H1 (cell line): Measurements from ENCODE around the gene FAM120B. TPM values are rescaled to one million over a fixed set of nuclear protein-coding genes. Genes with fewer than 3 reads are reported as not detected.

Experiments
- CTCF ChIA-PET: fragments of 300-600 bp; sonication (Branson Sonifier 250); formaldehyde crosslinking; loops from one replicate; lab custom pipeline; 2021; ENCODE audit not compliant: partially characterized antibody; lab: Charles Lee
- POLR2A ChIA-PET: fragments of 300-600 bp; sonication (Branson Sonifier 250); formaldehyde crosslinking; loops from one replicate; lab custom pipeline; 2021; ENCODE audit warnings: inconsistent platforms; ENCODE audit not compliant: partially characterized antibody; lab: Charles Lee
- DNase-seq, 2 experiments: peaks; one replicate each; pipeline versions ENCODE4 v3.0.0 to v3.0.0-alpha.2; 2010 to 2022; ENCODE audit warnings: low spot score in 2 of 2, low read depth in 1 of 2, mixed read lengths in 1 of 2
- FAIRE-seq: peaks from 2 replicates; lab custom pipeline; 2011; peaks lifted over from hg19 to GRCh38; lab: Jason Lieb, UNC
- H2AFZ ChIP-seq: 2 replicates; pipeline ENCODE4 v1.8.1; 2012; ENCODE audit warnings: low read length, inconsistent platforms
- H2AK5ac ChIP-seq: 2 replicates; pipeline ENCODE4 v1.6.1; 2013; ENCODE audit warnings: low read depth, low read length
- H2BK120ac ChIP-seq: replicated peaks from 2 replicates; pipeline ENCODE3; 2013; ENCODE audit warnings: low read depth, low read length, inconsistent platforms
- H2BK12ac ChIP-seq: 2 replicates; pipeline ENCODE4 v1.6.1; 2013; ENCODE audit warnings: low read depth, low read length
- H2BK15ac ChIP-seq: 2 replicates; pipeline ENCODE4 v1.6.1; 2013; ENCODE audit warnings: low read length
- H2BK20ac ChIP-seq: 2 replicates; pipeline ENCODE4 v1.6.1; 2013; ENCODE audit warnings: low read length
- H2BK5ac ChIP-seq: 2 replicates; pipeline ENCODE4 v1.6.1; 2013; ENCODE audit warnings: low read depth, low read length
- H3K14ac ChIP-seq: 2 replicates; pipeline ENCODE4 v1.6.1; 2013; ENCODE audit warnings: inconsistent platforms; ENCODE audit not compliant: insufficient read length
- H3K18ac ChIP-seq: 2 replicates; pipeline ENCODE4 v1.6.1; 2013; ENCODE audit warnings: low read length; ENCODE audit errors: extremely low read depth
- H3K23ac ChIP-seq: 2 replicates; pipeline ENCODE4 v1.6.1; 2013; ENCODE audit warnings: inconsistent platforms; ENCODE audit not compliant: insufficient read length
- H3K23me2 ChIP-seq: 2 replicates; pipeline ENCODE4 v1.6.1; 2013; ENCODE audit warnings: low read depth, low read length
- H3K27ac ChIP-seq: 2 replicates; pipeline ENCODE4 v1.6.1; 2011; ENCODE audit warnings: low read depth, low read length, inconsistent platforms
- H3K27me3 ChIP-seq, 4 experiments: replicated peaks in 1 of 4; 1 replicate in 1 of 4; 2 replicates in 3 of 4; pipeline versions ENCODE4 v1.6.1 to v1.8.1; 2011 to 2013; ENCODE audit warnings: low read length in 3 of 4, mild to moderate bottlenecking in 3 of 4, inconsistent platforms in 2 of 4, mixed read lengths in 2 of 4, moderate library complexity in 1 of 4; ENCODE audit not compliant: control insufficient read depth in 3 of 4, insufficient read depth in 3 of 4; ENCODE audit errors: extremely low read depth in 1 of 4
- H3K36me3 ChIP-seq, 4 experiments: 2 replicates each; pipeline versions ENCODE4 v1.6.1 to v1.8.1; 2011 to 2013; ENCODE audit warnings: mild to moderate bottlenecking in 4 of 4, low read length in 3 of 4, moderate library complexity in 2 of 4, control low read depth in 1 of 4, inconsistent platforms in 1 of 4; ENCODE audit not compliant: insufficient read depth in 4 of 4, control insufficient read depth in 2 of 4
- H3K4ac ChIP-seq: replicated peaks from 2 replicates; pipeline ENCODE3; 2013; ENCODE audit warnings: low read length, low read depth, mixed read lengths, inconsistent platforms; ENCODE audit not compliant: insufficient read length
- H3K4me1 ChIP-seq, 4 experiments: replicated peaks in 1 of 4; 1 replicate in 1 of 4; 2 replicates in 3 of 4; pipeline versions ENCODE4 v1.6.1 to v1.8.1; 2011 to 2013; ENCODE audit warnings: low read length in 3 of 4, inconsistent platforms in 2 of 4, mixed read lengths in 1 of 4; ENCODE audit not compliant: insufficient read depth in 4 of 4, control insufficient read depth in 3 of 4
- H3K4me2 ChIP-seq, 2 experiments: 2 replicates each; pipeline versions ENCODE4 v1.6.1 to v1.8.1; 2011 to 2013; ENCODE audit warnings: low read depth in 2 of 2, low read length in 2 of 2, control low read depth in 1 of 2, inconsistent platforms in 1 of 2, mild to moderate bottlenecking in 1 of 2; ENCODE audit not compliant: insufficient read depth in 1 of 2
- H3K4me3 ChIP-seq, 4 experiments: fragments of 200-600, 300-600 bp in 1 of 4; sonication (generic), shearing (Covaris generic), sonication (Bioruptor Twin) in 1 of 4; 2 replicates each; pipeline versions ENCODE4 v1.5.1 to v1.8.1; 2011 to 2016; ENCODE audit warnings: low read length in 4 of 4, low read depth in 3 of 4, control low read depth in 2 of 4, inconsistent platforms in 2 of 4, mild to moderate bottlenecking in 2 of 4, mixed read lengths in 1 of 4, moderate library complexity in 1 of 4; ENCODE audit not compliant: insufficient read depth in 2 of 4; ENCODE audit errors: extremely low read depth in 1 of 4
- H3K56ac ChIP-seq: replicated peaks from 2 replicates; pipeline ENCODE3; 2013; ENCODE audit warnings: low read depth, mild to moderate bottlenecking, mixed read lengths, low read length, inconsistent platforms; ENCODE audit not compliant: insufficient read length
- H3K79me1 ChIP-seq: 2 replicates; pipeline ENCODE4 v1.6.1; 2013; ENCODE audit warnings: low read depth, low read length, control low read depth
- H3K79me2 ChIP-seq, 2 experiments: 2 replicates each; pipeline versions ENCODE4 v1.6.1 to v1.8.1; 2012 to 2013; ENCODE audit warnings: low read length in 2 of 2, mild to moderate bottlenecking in 2 of 2, inconsistent platforms in 1 of 2; ENCODE audit not compliant: insufficient read depth in 2 of 2, control insufficient read depth in 1 of 2
- H3K9ac ChIP-seq, 4 experiments: replicated peaks in 1 of 4; 1 replicate in 1 of 4; 2 replicates in 3 of 4; pipeline versions ENCODE4 v1.6.1 to v1.8.1; 2011 to 2013; ENCODE audit warnings: low read depth in 3 of 4, low read length in 3 of 4, control low read depth in 2 of 4, mild to moderate bottlenecking in 2 of 4, moderate library complexity in 2 of 4, inconsistent platforms in 1 of 4; ENCODE audit errors: extremely low read depth in 1 of 4
- H3K9me3 ChIP-seq, 2 experiments: 2 replicates each; pipeline versions ENCODE4 v1.6.1 to v1.8.1; 2012 to 2013; ENCODE audit warnings: mild to moderate bottlenecking in 2 of 2, moderate library complexity in 2 of 2, control low read depth in 1 of 2, inconsistent platforms in 1 of 2, low read depth in 1 of 2, low read length in 1 of 2, mixed read lengths in 1 of 2; ENCODE audit not compliant: insufficient read depth in 2 of 2
- H4K20me1 ChIP-seq, 2 experiments: replicated peaks in 1 of 2; 2 replicates each; pipeline versions ENCODE3 to v1.8.1; 2011 to 2013; ENCODE audit warnings: inconsistent platforms in 2 of 2, low read length in 2 of 2, mild to moderate bottlenecking in 1 of 2; ENCODE audit not compliant: insufficient read depth in 2 of 2, control insufficient read depth in 1 of 2
- H4K5ac ChIP-seq: 2 replicates; pipeline ENCODE4 v1.6.1; 2013; ENCODE audit warnings: low read length, low read depth, mixed read lengths, inconsistent platforms; ENCODE audit not compliant: insufficient read length
- H4K8ac ChIP-seq: 2 replicates; pipeline ENCODE4 v1.8.0; 2013; ENCODE audit warnings: mild to moderate bottlenecking, moderate library complexity, low read length, inconsistent platforms; ENCODE audit not compliant: insufficient read depth; ENCODE audit errors: extremely low read depth
- H4K91ac ChIP-seq: replicated peaks from 2 replicates; pipeline ENCODE3; 2013; ENCODE audit warnings: low read length, mixed read lengths, inconsistent platforms; ENCODE audit not compliant: insufficient read length
- YY1 ChIP-seq: IDR thresholded peaks from 2 replicates; pipeline ENCODE4 v1.6.1; 2011; ENCODE audit warnings: low read depth, mild to moderate bottlenecking, low read length
- WGBS, 2 experiments: shearing (Covaris generic) in 1 of 2; methylation state at CpG; one replicate each; pipeline versions ENCODE4 v1.1.6 to v1.1.7; 2013 to 2015; ENCODE audit warnings: low lambda C conversion rate in 2 of 2, mixed read lengths in 2 of 2, inconsistent platforms in 1 of 2, low coverage in 1 of 2, missing lambda C conversion rate in 1 of 2; ENCODE audit not compliant: insufficient replicate concordance in 2 of 2, insufficient coverage in 1 of 2, insufficient read length in 1 of 2; ENCODE audit errors: extremely low coverage in 1 of 2, missing lambda C conversion rate in 1 of 2; 5-methylcytosine and 5-hydroxymethylcytosine counted together
- polyA plus RNA-seq, 7 experiments: library from polyadenylated mRNA; depleted of rRNA in 3 of 7; stranded (reverse) in 5 of 7; unstranded in 2 of 7; fragments of >200 nt in 5 of 7; fragments of 200-250 nt in 2 of 7; gene quantifications; 1 replicate in 5 of 7; 2 replicates in 1 of 7; 4 replicates in 1 of 7; pipeline versions ENCODE4 v1.2.1 to v1.2.3, GENCODE V29; 2011 to 2013; ENCODE audit warnings: missing spikeins in 2 of 7, mixed read lengths in 2 of 7
- total RNA-seq: library from RNA; stranded (reverse); fragmentation: NEBNext Ultra II Directional; extraction: Animal tissue kit (Norgen Biotek cat#: 25700); gene quantifications from 2 replicates; pipeline ENCODE4 v1.2.1, GENCODE V29; 2021

The FAM120B gene
- total and polyA plus RNA-seq, 2 of the 8 experiments (the other 6 are each of a cell fraction or from before 2014, with no cell fraction given) = 5.1 to 12.5 TPM

GRCh38 chr6:170454512-170455285 is 148.1 kb downstream of the FAM120B start:
- no peak overlapping the region for H2BK12ac ChIP-seq
- peaks cover 0 to 4% (median under 1%) of the 10 kb centered on the region in 4 experiments; a peak in 1 of 7 replicates for H3K4me1 ChIP-seq
- no peak overlapping the region for H3K4me2 ChIP-seq
- 90% methylated on average over 18 of the region's 18 CpGs; no CpG with 5 or more reads in 1 of the 2 experiments for WGBS, 2 experiments
- H3K4me3 ChIP-seq = no peak overlapping the region
- peaks cover 5% of the 10 kb centered on the region; the same call in 1 of the 2 replicates for H3K23me2 ChIP-seq
- H3K27me3 ChIP-seq = no peaks in the 10 kb centered on the region
- no peaks in the 10 kb centered on the region for H3K79me1 ChIP-seq
- H4K5ac ChIP-seq = no peak overlapping the region
- no peak overlapping the region for H2BK120ac ChIP-seq
- no peak overlapping the region for H3K9ac ChIP-seq
- no peak for TF ChIP-seq YY1
- no peak for DNase-seq
- H2AFZ ChIP-seq = peak overlapping the region; percentile 62; the same call in 1 of the 2 replicates
- ChIA-PET CTCF (interaction anchor here (0.8 to 1.4 kb wide), 2 partner anchors 14 to 15 kb away, joined by 3 read pairs; no protein-coding TSS in a partner anchor), POLR2A (no interaction called here)
- H3K14ac ChIP-seq = no peak overlapping the region
- H3K9me3 ChIP-seq = no peaks in the 10 kb centered on the region
- no peak overlapping the region for H2BK15ac ChIP-seq
- H3K23ac ChIP-seq = no peak overlapping the region
- H3K27ac ChIP-seq = no peak overlapping the region
- no peak overlapping the region for H2BK5ac ChIP-seq
- no peak overlapping the region for H3K4ac ChIP-seq
- peaks cover 0 to 4% of the 10 kb centered on the region in 2 experiments for H4K20me1 ChIP-seq
- no peak overlapping the region for H4K91ac ChIP-seq
- no peaks in the 10 kb centered on the region for H3K36me3 ChIP-seq
- H2AK5ac ChIP-seq = no peak overlapping the region
- H4K8ac ChIP-seq = no peak overlapping the region
- H2BK20ac ChIP-seq = no peak overlapping the region
- no peaks in the 10 kb centered on the region for H3K79me2 ChIP-seq
- H3K56ac ChIP-seq = no peak overlapping the region
- FAIRE-seq = no peak
- no peak overlapping the region for H3K18ac ChIP-seq
